Hepatocyte (in vitro differentiated cells): ENCODE data around the gene AKR1B1.

Source experiments
- CTCF ChIP-seq: fragments of 200-600 bp; sonication (generic); IDR thresholded peaks from 2 replicates; pipeline ENCODE4 v1.5.1; 2016; ENCODE audit warnings: antibody characterized with exemption, mild to moderate bottlenecking; ENCODE audit not compliant: poor library complexity
- EZH2 ChIP-seq: fragments of 200-600 bp; sonication (generic); IDR thresholded peaks from 2 replicates; pipeline ENCODE4 v1.6.1; 2016; ENCODE audit warnings: antibody characterized with exemption, mild to moderate bottlenecking, borderline replicate concordance

- no peak for TF ChIP-seq CTCF
- TF ChIP-seq EZH2 = no peak
These were observed 39.8 kb downstream of the AKR1B1 start for GRCh38 chr7:134419085-134419484.
